Measurements from ENCODE around the gene RGP1.

The RGP1 gene

DNA sequence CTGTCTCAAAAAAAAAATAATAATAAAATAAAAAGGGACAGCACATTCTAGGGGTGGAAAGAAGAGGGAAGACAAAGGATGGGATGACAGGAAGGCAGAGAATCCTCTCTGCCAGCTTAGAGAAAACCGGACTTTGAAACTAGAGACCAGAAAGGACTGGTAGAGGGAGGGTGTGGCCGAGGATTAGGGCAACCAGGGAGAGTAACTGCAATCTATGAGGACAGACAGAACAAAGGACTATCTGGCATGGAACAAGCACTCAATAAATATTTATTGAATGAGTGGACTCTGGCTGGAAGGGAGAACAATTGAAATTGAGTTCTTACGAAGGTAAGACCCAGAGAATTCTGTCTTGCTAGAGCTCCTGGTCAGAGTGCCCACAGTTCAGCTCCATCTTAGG lies 2.5 kb upstream of the RGP1 start:
- no peak for DNase-seq

DNA sequence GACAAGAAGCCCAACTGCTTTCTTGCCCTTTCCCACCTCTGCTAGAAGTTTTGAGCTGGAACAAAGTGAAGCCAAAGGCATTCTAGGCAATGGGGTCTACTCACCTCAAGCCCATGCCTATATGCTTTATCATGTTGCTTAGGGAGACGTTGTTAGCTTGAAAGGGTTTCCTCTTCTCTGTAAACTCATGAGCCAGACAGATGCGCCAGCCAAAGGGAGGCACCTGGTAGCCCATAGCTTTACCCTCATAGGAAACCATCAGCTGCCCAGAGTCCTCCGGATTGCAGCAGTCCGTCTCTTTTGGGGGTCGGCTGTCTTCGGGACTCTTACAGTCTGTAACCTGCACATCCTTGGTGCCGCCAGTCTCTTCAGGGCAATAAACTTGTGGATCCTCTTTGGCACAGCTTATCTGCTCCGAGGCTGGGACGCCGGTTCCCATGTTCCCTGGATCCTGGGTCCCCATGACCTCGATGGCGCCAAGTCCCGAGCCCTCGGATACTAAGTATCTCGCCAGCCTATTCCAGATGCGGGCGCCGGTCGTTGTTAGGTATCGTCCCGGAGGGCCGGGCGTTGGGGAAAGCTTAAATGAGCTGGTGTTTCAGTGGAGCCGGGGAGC lies 737 bp upstream of the RGP1 start:
- DNase-seq: no peak

DNA sequence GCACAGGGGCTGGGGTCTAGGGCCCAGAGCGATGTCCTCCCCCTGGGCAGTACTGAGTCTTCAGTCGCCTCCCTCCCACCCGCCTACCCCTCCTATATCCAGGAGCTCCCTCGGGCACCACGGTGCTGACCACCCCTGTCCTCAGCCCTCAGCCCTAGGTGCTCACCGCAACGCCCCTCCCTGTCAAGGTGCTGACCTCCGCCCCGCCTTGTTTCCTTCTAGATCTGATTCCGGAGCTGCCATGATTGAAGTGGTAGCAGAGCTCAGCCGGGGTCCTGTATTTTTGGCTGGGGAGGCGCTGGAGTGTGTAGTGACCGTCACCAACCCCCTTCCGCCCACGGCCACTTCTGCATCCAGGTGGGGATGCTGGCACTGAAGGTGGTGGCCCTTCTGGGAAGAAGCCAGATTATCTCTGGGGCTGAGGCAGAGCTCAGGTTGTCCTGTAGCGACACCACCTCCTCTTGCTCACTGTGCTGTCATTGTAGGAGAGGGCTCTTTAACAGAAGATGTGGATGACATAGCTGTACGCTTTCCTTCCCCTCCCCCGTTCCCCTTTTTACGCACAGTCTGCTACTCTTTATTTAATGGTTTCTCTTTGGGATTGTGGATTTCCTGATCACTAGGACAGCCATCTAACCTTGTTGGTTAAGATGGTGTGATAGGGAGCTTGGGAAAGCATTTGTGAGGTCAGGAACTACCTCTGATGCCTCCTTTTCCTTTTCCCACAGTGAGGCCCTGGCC lies 598 bp downstream of the RGP1 start:
- DNase-seq: peak; percentile 40

DNA sequence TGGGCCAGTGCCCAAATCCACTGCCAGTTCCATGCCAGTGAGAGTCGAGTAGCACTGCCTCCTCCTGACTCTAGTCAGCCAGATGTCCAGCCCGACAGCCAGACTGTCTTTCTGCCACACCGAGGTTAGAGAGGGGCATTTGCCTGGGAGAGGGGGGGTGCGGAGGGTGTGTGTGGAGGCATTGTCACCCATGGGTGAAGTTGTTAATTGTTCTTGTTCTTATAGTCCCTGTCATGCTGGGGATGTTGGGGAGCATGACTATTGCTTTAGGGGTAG lies 1.1 kb downstream of the RGP1 start:
- DNase-seq: no peak

DNA sequence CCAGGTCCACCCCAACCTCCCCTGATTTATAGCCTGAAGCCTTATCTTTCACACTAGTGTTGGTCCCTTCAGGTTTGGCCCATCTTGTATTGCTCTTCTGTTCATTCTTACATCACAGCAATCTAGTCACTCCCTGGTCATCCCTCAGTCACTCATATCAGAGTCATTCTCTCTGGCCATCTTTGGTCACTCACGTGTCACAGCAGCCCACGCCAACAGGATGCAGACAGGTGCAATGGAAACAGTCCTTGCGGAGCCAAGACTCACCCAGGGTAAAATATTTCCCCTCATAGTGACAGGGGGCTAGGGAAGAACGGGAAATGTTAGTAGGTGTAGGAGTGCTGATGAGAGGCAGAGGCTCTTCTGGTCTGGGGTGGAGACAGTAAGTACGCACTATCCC lies 4.4 kb downstream of the RGP1 start:
- DNase-seq: no peak

DNA sequence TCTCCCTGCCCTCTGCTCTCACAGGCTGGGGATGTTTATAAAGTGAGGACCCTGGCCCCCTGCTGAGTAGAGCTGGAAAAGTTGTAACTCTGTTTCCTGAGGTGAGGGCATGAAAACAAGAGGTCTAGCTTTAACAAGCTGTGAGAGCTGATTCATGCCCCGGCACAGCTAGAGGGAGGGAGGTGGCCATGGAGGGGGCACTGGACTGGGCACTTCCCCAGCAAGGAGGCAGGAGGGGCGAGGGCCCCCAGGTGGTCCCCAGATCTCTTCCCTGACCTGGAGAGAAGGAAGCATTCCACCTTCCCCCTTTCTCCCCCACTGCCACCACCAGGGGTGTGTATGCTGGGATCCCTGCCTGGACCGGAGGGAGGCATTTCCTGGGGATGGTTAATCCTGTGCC lies 5.2 kb downstream of the RGP1 start, which contains the start of gene MSMP:
MSMP (minus strand) TSS at position 13 of the 400 bp plus-strand sequence. CDS start 147 bp downstream, outside the sequence.
- no peak for DNase-seq

DNA sequence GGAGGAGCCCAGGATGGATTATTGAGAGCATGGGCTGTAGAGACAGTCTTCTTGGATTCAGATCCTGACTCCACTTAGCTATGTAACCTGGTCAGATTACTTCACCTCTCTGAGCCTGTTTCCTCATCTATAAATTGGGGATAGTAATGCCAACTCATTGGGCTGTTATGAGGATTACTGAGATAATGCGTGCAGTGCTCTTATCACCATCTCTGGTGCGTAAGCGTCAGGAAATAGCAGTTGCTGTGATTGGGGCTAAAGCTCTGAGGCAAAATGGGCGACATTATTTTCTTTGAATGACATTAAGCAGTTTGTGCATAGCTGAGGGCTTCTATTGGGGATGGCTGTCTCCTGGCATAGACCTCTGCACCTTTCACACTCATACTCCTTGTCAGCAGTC lies 6.0 kb downstream of the RGP1 start:
- DNase-seq: no peak

DNA sequence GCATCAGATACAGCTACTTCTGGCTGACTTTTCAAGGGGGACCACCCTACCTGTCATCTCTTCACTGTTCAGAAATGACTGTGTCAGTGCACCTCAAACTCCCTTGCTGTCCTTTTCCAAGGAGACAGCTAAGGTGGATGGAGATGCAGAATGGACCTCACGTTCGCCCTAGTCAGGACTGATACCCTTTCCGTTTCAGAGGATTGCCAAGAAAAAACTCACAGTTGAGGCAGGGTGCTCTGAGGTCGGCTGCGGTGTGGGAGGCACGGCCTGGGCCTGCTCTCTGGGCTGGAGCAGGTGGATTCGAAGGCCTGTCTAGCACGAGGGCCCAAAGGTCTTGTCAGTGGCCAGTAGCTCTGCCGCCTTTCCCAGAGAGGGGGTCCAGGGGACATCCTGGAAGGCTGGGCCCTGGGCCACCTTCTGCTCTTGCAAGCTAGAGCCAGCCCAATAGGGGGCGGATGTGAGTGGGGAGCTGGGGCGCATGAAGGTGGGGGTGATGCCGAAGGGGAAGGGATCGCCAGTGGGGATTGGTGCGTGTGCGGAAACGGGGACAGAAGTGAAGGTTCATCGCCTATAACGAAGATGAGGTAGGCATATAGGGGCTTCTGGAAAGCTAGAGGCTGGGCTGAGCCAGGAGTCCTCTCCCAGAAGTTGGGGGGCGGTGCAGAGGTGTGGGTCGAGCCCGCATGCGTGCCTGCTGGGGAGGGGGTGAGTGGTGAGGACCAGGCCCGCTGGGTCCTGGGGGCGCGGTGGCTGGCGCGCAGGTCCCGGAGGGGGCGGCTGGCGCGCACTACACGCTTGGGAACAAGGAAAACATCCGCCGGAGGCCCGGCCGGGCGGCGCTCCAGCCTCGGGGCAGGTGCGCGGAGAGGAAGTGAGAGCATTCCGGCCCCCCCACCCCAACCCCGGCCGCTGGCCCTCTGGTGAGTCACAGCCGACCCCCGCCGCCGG lies 7.5 kb downstream of the RGP1 start:
- DNase-seq: peak; percentile 74

DNA sequence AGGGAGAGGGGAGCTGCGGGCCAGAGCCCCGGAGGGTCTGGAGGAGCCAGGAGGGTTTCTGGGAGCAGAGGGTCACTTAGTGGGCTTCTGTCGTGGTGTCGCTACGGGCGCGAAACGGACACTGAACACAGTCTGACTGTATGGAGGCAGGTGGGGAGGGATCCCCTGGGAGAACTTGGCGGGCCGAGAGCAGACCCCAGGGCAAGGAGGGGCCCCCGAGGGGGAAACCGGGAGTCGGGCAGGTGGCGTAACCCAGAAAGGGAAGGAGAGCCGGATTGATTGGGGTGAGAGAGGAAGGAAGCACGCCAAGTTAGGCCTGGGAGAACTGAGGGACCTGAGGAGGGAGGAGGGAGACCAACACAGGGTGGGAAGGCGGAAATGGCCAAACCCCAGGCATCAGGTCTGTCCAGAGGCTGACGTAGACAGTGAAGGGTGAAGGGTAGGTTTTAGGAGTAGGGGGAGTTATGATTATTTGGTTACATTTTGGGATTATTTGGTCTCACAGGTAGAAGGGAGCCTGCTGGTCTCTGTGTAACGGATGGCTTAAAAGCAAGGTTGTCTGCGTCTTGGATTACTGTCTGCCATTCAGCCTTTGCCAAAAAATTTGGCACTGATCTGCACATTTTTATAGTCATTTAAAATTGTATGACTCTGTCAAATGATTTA lies 8.3 kb downstream of the RGP1 start:
- DNase-seq: no peak

DNA sequence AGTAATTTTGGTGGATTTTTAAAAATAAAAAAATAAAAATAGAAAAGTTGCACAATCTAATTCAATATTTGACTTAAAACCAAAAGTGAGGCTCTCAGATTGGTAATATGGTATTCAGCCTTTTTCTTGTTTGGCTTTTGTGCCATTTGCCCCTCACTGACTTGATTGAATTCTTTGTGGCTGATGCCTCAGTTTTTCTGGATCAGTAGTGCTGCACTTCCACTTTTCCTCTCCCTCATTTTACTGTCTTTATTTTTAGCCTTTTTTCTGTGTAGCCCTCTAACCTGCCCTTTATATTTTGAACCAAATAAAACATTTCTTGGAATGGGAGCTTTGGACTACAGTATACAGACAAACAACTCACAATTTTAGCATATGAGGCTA lies 8.8 kb downstream of the RGP1 start:
- no peak for DNase-seq

DNA sequence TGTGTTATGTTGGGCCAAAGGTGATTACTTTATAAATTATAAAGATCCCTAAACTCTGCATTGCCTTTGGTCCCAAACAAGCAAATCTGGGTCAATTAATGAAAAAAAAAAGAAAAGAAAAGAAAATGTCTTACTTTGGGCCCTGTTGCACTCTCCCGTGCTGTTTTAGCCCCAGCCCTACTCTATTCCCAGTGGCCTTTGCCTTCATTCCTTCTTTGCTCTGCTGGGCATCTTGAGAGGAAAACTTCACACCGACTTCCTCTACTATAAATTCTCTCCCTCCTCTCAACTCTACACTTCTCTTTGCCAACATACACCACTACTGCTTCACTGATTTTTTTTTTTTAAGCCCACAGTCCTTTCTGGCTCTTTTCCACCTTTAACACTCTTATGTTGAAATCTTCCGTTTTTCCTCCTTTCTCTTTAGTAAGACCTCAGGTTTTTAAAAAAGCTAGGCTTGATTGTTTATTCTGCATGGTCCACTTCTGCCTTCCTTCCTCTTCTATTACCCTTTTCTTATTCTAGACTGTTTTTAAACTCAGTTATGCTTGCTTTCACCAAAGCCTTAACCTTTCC lies 9.5 kb downstream of the RGP1 start:
- no peak for DNase-seq

DNA sequence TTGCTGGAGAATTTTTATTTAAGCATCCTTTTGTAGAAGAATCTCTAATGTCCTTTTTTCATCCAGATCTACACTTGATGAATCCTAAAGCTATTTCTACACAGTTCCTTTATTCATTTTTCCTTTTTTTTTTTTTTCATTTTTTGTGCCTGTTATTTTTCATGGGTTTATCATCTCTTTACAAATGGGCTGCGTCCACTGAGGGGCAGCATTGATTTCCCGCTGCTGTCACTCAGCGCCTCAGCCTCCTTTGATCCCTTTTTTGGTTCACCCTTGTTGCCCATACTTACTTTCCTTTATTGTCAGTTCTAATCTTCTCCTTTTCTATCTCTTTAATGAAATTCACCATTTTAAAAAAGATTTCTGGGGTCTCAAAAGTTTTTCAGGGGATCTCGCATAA lies 10.7 kb downstream of the RGP1 start:
- no peak for DNase-seq

DNA sequence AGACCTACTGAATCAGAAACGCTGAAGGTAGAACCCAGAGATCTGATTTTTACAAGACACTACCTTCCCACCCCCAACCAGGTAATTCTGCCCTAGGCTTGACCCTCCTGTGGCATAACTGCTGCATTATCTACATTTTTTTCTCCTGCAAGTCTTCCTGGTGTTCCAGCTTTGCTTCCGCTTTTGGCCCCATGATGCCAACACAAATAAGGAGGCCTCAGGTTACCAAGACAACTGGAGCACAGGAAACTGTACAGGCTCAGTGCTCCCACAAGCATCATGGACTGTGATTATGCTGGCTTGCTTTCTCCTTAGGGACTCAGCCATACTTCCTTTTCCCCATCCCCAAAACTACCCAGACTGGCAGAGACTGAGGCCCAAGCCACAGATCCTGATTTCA lies 11.6 kb downstream of the RGP1 start:
- DNase-seq: no peak

DNA sequence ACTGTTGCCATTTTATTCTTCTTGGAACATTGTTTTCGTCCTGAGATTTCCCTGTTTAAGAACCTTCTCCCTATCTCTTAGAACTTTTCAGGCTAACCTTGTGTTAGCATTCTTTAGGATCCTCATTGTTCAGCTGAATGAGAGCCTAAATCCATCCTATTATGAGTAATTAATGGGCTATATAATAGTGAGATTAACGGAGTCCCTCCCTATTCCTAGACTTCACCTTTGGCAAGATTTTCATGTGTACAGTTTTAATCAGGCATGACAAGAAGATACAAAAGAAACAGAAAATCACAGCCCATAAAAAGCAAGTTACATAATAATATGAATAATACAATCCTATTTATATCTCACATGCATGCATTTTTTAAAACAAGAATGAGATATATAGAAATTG lies 14.1 kb downstream of the RGP1 start:
- DNase-seq: no peak

DNA sequence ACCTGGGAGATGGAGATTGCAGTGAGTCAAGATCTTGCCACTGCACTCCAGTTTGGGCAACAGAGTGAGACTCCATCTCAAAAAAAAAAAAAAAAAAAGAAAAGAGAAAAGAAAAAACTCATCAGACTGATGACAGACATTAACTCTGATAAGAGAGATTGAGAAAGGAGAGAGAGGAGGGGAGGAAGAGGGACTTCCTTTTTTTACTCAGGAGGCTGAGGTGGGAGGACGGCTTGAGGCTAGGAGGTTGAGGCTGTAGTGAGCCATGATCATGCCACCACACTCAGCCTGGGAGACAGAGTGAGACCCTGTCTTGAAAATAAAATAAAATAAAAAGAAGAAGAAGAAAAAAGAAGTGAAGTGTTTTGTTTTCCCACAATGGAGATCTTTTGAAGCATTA lies 14.7 kb downstream of the RGP1 start:
- no peak for DNase-seq

DNA sequence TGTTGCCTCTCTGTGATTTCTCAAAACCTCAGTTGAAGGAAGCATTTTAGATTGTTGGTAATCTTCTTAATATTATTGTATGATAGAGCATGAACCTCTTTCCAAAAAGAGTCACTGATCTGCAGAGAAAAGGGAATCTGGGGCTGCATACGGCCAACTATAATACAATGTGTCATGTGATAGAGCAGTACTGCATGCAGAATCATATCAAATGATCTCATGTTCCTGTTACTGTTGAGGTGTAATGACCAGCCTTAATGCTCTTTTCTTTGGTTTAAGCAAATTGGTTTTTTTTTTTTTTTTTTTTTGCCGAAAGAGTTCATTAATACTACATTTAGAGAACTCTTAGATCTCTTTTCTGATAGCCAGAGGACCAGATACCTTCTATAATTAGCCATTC lies 17.9 kb downstream of the RGP1 start:
- no peak for DNase-seq

DNA sequence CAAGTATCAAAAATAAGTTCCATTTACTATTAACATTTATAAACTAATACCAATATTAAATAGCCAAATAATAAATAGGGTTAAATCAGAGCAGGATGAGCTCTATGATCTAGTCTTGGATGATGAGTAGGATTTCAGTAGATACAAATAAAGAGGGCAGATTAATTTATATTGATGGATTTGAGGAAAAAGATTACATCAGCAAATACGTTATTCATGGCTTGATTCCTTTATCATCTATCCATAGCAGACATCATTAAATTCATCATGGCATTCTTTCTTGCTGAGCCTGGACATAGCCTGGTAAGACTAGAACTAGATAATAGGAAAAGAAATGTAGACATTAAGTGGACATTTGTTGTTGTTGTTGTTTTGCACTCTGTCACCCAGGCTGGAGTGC lies 18.4 kb downstream of the RGP1 start:
- no peak for DNase-seq

DNA sequence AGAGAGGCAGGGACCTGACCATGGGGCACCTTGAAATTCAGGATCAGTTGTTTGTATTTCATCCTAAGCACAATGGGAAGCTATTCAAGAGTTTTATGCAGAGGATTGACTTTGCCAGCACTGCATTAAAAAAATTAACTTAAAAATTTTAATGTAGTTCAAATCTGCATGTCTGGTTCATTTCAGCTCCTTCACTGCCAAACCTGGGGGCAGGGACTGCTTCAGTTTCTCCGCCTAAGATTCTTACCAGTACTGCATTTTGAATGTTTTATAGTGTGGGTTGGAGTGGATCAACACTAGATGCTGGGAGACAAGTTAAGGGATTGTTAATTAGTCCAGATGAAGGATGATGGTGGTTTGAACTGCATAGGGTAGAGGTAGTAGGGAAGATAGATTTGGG lies 20.7 kb downstream of the RGP1 start:
- DNase-seq: no peak

DNA sequence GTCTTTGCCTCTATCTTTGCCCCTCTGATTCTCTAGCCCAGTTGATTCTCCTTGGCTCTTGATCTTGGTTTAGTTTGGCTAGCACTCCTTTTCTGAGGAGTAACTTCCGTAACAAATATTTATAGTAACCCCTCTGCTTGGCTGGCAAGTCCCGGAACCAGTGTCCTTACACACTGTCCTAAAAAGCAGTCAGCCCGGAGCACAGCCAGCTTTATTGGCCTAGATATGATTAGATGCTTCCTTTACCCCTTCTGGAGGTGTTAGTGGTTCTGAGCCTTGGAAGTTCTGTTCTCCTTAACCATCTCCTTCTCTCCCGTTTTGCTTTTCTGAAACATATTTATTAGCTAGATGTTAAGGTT lies 22.0 kb downstream of the RGP1 start:
- DNase-seq: no peak

DNA sequence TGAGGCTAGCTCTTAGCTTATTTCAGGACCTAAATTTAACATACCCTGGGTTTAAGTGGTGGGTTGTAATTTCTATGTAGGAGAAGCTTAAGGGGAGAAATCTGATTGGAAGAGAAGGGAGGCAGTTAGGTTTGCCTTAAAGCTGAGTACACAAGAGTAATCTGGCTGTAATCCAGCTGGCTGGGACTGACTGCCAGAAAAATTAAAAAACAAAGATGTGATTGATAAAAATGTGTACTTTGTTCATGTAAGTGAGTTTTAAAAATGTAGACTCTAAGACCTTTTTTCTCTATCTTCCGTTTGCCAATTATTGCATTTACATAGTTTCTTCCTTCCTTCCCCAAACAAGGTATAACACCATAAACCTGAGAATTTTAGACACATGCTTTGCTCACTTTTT lies 22.4 kb downstream of the RGP1 start:
- DNase-seq: no peak

DNA sequence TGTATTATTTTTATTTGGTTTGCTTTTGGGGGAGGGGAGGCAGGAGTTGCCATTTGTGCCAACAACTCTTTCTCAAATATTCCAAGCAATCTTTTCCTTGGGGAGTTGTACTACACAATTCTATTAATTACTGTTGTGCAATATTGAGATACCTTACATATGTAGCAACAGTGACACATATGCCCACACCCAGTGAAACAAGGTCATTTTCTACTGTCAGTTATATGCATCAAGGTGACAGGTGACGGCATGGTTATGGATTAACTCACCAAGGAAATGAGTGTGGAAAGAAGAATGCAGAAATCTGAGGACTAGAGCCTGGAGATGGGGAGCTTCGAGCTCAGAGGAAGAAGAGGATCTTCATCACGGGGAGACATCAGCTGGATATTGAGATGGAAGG lies 22.9 kb downstream of the RGP1 start:
- DNase-seq: no peak

DNA sequence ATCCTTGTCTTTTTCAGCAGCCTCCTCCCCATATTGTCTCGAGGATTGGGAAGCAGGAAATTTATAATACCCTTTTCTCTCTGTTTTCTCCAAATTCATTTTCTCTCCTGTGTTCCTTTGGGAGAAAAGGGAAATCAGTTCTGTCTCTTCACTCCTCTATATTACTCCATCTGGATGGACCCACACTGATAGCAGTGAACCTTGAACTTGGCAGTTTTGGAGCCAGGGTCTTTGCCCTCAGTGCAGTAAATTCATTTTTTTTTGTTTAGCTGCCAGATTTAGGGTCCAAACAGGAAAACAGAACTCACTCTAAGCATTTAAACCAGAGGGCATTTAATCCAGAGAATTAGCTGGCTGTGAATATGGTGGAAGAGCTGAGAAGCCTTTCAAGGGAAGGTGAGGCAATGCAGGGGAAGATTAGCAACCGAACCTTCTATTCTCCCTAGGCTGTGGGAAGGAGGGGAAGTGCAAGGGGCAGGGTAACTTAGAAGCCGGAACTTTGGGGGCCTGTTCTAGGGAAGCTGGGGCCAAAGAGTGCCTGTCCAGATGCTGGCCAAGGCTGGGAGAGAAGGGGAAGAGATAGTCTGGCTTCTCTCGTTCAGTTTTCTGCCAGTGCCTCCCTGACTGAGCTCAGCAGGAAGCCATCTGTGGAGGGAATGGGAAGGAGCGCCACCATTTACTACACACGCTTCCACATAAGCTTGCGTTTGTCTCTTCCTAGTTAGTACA lies 26.0 kb downstream of the RGP1 start:
- no peak for DNase-seq

DNA sequence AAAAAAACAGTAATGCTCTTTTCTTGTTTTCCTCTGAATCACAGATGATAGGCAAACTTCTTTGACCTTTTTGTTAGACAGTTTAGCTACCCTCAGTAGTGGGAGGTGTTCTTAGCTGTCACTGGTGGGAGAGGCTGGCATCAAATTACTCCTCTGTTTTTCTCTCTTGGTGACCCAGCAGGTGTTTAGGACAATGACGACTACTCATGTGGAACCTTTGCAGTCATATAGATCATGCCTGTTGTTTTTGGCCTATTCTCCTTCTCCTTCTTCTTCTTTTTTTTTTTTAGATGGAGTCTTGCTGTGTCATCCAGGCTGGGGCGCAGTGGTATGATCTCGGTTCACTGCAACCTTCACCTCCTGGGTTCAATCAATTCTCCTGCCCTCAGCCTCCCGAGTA lies 26.9 kb downstream of the RGP1 start:
- no peak for DNase-seq

Measured in activated gamma-delta T cell treated with Interleukin-2 at 50 U/mL for 16 hours (primary cell).